Subcutaneous adipose tissue (tissue), 4 donors: Measurements from ENCODE around the gene TANGO6. TPM values are rescaled to one million over a fixed set of nuclear protein-coding genes. Genes with fewer than 3 reads are reported as not detected.

Source experiments
- total RNA-seq, 4 donors: library from RNA; depleted of rRNA; stranded (reverse); fragments of >200 nt; gene quantifications; one replicate each; pipeline ENCODE4 v1.1.0, GENCODE V29; 2016
- TF ChIP-seq, protein P1 (sequence below): fragments of 450-650 bp; IDR thresholded peaks from one replicate; pipeline ENCODE4 v1.5.1; 2016; ENCODE audit warnings: low read depth, mild to moderate bottlenecking, control low read depth, antibody characterized with exemption, moderate library complexity

Gene TANGO6
- total RNA-seq, 4 donors from 2014 or later, result 14.3 to 19.4 (median 15.9) TPM

DNA sequence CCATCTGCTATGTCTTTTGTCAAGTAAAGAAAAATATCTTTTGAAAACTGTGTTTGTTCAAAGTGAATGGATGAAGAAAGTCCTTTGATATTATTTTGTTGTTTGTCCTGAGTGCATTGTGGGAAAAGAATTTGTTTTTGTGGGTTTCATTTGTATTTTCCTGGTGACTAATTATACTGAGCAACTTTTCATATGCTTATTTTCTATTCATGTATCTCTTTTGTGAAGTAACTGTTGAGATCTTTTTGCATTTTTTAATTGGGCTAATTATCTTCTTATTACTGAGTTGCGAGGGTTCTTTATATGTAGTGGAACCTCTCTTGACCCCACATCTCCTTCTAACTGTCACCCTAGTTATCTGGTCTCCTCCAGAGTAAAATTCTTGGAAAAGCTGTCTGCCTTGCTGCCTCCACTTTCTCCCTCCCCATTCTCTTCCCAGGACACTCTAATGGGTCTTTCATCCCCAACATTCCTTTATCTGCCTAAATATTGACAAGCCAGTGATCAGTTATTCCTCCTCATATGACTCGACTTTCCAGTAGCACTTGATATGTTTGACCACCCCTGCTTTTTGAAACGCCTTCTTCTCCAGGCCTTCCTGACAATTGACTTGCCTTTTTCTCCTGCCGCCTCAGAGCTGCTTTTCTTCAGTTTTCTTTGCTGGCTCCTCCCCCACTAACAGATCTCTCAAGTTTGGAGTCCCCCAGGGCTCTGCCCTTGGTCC is 144.6 kb downstream of the TANGO6 start:
- TF ChIP-seq, protein P1, sequence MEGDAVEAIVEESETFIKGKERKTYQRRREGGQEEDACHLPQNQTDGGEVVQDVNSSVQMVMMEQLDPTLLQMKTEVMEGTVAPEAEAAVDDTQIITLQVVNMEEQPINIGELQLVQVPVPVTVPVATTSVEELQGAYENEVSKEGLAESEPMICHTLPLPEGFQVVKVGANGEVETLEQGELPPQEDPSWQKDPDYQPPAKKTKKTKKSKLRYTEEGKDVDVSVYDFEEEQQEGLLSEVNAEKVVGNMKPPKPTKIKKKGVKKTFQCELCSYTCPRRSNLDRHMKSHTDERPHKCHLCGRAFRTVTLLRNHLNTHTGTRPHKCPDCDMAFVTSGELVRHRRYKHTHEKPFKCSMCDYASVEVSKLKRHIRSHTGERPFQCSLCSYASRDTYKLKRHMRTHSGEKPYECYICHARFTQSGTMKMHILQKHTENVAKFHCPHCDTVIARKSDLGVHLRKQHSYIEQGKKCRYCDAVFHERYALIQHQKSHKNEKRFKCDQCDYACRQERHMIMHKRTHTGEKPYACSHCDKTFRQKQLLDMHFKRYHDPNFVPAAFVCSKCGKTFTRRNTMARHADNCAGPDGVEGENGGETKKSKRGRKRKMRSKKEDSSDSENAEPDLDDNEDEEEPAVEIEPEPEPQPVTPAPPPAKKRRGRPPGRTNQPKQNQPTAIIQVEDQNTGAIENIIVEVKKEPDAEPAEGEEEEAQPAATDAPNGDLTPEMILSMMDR, result no peak

DNA sequence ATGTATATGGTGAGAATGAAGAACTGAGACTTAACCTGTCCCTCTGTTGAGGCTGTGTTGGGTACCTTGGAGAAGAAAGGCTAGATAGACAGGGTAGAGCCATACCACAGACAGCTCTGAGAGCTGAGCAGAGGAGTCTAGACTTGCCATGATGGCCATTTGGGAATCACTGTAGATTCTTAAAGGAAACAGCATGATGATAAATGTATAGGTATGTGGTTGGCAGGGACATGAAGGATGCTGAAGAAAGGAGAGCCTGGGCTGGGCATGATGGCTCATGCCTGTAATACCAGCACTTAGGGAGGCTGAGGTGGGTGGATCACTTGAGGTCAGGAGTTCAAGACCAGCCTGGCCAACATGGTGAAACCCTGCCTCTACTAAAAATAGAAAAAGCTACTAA is 147.7 kb downstream of the TANGO6 start:
- TF ChIP-seq, protein P1, result no peak

DNA sequence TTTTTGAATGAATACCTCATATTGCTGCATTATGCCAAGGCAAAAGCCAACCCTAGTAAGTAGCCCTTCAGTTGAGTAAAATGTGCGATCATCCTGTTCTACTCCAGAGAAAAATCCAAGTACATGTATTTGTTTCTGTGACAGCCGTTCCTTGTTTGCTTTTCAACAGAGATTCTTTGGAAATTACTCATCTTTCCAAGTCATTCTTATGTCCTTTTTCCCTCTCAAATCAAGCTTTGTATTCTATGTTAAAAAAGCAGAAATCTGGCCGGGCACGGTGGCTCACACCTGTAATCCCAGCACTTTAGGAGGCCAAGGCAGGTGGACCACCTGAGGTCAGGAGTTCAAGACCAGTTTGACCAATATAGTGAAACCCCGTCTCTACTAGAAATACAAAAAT is 149.2 kb downstream of the TANGO6 start:
- TF ChIP-seq, protein P1, result no peak

DNA sequence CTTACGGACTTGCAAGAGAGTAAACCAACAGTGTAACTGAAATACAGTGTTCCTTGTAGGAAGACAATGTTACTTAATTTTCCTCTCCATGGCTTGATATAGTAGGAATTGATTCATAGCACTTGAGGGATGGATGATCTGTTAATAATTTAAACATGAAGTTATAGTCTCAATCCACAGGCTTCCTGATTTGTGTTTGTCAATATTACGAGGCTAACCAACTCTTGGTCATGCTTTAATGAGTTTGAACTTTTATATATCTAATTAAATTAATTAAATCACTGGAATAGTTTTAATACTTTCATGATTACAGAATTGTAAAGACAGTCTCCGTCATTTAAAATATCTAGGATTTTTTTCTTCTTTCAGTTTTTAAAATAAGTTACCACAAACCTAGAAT is 150.1 kb downstream of the TANGO6 start:
- TF ChIP-seq, protein P1, result no peak

DNA sequence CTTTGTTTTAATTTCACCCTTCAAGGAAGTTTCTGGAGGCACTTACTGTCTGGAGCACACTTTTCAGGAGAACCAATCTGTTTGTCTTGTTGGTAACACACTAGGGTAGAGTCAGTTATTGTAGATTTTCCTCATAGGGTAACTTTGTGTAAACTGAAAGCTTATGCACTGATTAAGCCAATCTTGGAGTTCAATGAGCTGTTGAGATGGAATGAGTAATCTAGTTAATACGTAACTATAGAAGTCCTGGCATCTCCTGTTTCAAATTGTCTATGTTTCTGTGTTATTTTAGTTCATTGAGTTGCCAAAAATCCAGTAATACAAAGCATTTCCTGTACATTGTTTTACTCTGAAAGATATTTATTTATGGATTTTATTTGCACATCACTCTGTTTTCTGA is 150.6 kb downstream of the TANGO6 start:
- TF ChIP-seq, protein P1, result no peak

DNA sequence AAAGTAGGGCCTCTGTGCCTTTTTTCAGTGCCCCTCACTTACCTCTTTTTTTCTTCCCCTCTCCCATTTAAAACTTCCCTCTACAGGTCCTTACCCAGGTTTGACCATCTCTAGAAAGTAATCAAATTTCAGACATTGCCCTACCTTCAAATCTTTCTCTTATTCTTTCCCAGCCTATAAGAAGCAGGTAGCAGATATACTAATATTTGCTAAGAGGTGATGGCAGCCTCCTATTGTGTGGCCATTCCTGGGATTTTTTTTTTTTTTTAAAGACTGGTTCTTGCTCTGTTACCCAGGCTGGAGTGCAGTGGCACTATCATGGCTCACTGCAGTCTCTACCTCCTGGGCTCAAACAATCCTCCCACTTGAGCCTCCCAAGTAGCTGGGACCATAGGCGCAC is 151.0 kb downstream of the TANGO6 start:
- TF ChIP-seq, protein P1, result no peak

DNA sequence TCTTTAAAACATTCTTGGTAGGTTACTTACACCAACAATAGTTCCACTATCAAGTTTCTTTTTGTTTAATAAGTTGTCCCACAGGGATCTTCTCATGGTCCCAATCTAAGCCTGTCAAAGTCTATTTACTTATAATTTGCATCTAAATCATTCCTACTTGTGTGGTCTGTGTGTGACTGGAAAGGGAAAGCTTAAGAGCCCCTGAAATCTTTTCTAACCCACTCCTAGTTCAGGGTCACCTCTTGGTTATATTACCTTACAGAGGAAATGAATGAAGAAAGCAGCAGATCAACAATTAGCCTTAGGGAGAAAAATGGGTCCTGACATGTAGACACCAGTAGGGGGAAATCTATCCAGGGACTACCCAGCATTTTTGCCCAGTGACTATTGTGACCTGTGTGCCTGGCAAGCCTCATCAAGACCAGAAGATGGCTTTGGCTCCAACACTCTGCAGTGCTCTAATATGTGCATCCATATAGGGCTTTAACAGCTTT is 151.7 kb downstream of the TANGO6 start:
- TF ChIP-seq, protein P1, result no peak
